Retinal pigment epithelial cell (primary cell): ENCODE data around the gene DNM1L.
"Not testable (repeated sequence)": the region's sequence is repeated elsewhere in the genome, so short reads cannot be mapped to it uniquely, and the experiment has no call there.

Experiments used
- DNase-seq: peaks from one replicate; pipeline ENCODE4 v3.0.0-alpha.2; 2010; ENCODE audit warnings: low read depth
- H3K4me3 ChIP-seq: 2 replicates; pipeline ENCODE4 v1.5.1; 2011; ENCODE audit warnings: mild to moderate bottlenecking, low read length, control low read depth, moderate library complexity
- CTCF ChIP-seq: conservative IDR thresholded peaks from 2 replicates; pipeline ENCODE4 v1.5.1; 2011; ENCODE audit warnings: low read depth, low read length, control low read depth, inconsistent platforms

Gene DNM1L

GRCh38 chr12:32706335-32707024 is 27.4 kb downstream of the DNM1L start:
- no peak for TF ChIP-seq CTCF
- H3K4me3 ChIP-seq: no peak overlapping the region
- DNase-seq: no peak

GRCh38 chr12:32708926-32709325 is 29.8 kb downstream of the DNM1L start:
- no peak for TF ChIP-seq CTCF
- H3K4me3 ChIP-seq: no peak overlapping the region

GRCh38 chr12:32714772-32715171 is 35.7 kb downstream of the DNM1L start:
- H3K4me3 ChIP-seq: no peak overlapping the region
- DNase-seq: no peak
- TF ChIP-seq CTCF: no peak

More at GRCh38 chr12:32708926-32709325, 29.8 kb downstream of the DNM1L start:
- DNase-seq: no peak

GRCh38 chr12:32718926-32719325 is 39.8 kb downstream of the DNM1L start:
- TF ChIP-seq CTCF: no peak
- H3K4me3 ChIP-seq: no peak overlapping the region
- DNase-seq: no peak

GRCh38 chr12:32725308-32725707 is 46.2 kb downstream of the DNM1L start:
- not testable (repeated sequence) for DNase-seq, H3K4me3 ChIP-seq

- H3K4me3 ChIP-seq: no peak overlapping the region
- TF ChIP-seq CTCF: no peak
- no peak for DNase-seq
Measured at GRCh38 chr12:32726286-32726685, 47.2 kb downstream of the DNM1L start.

- no peak for TF ChIP-seq CTCF
- DNase-seq: no peak
Measured at GRCh38 chr12:32727237-32727636, 48.1 kb downstream of the DNM1L start.

More at GRCh38 chr12:32727237-32727636, 48.1 kb downstream of the DNM1L start:
- no peak overlapping the region for H3K4me3 ChIP-seq
